Ovary (tissue), 9 donors: ENCODE results near the gene NXPH3. TPM values are rescaled to one million over a fixed set of nuclear protein-coding genes. Genes with fewer than 3 reads are reported as not detected.

ENCODE experiments used
- DNase-seq, 5 donors: peaks; one replicate each; pipeline ENCODE4 v3.0.0-alpha.2; 2019 to 2020
- H3K27ac ChIP-seq, 2 donors: fragments of 200-600 bp; one replicate each; pipeline versions ENCODE4 v1.5.1 to v1.8.0; 2019 to 2022
- H3K27me3 ChIP-seq: fragments of 200-600 bp; one replicate; pipeline ENCODE4 v1.8.0; 2022
- H3K36me3 ChIP-seq: fragments of 200-600 bp; sonication (generic); one replicate; pipeline ENCODE4 v1.5.1; 2019
- H3K4me1 ChIP-seq: one replicate; pipeline ENCODE4 v1.8.1; 2013; ENCODE audit warnings: mild to moderate bottlenecking, moderate library complexity; ENCODE audit not compliant: insufficient read depth
- H3K4me3 ChIP-seq: fragments of 200-600 bp; sonication (generic); one replicate; pipeline ENCODE4 v1.5.1; 2017
- H3K9me3 ChIP-seq, 2 donors: fragments of 200-600 bp in 1 of 2; sonication (generic) in 1 of 2; one replicate each; pipeline versions ENCODE4 v1.5.1 to v1.8.1; 2013 to 2019; ENCODE audit warnings: mild to moderate bottlenecking in 1 of 2, moderate library complexity in 1 of 2
- EP300 ChIP-seq: sonication (generic); formaldehyde crosslinking; IDR thresholded peaks from one replicate; pipeline ENCODE4 v1.6.1; 2017; ENCODE audit warnings: antibody characterized with exemption
- POLR2A ChIP-seq: fragments of 450-650 bp; IDR thresholded peaks from one replicate; pipeline ENCODE4 v1.6.1; 2017; ENCODE audit warnings: antibody characterized with exemption, mild to moderate bottlenecking, moderate library complexity
- WGBS, 3 donors: extraction: QIAGEN DNeasy Blood & Tissue Kit in 1 of 3; methylation state at CpG; one replicate each; pipeline versions ENCODE4 v1.1.5 to v1.1.7; 2013 to 2017; 5-methylcytosine and 5-hydroxymethylcytosine counted together
- intact Hi-C, 4 donors: fragments of 100-400 bp; cut with DNase I; formaldehyde crosslinking; loops; one replicate each; pipeline versions ENCODE4 v1.11.0 to v1.15.1; 2022 to 2023
- polyA plus RNA-seq, 2 donors: library from polyadenylated mRNA; stranded (reverse); fragments of 200-250 nt in 1 of 2; fragments of 350-450 nt in 1 of 2; fragmentation: Illumina TruSeq in 1 of 2; extraction: RNeasy Lipid Tissue Mini Kit (QIAGEN cat#74804) in 1 of 2; gene quantifications; one replicate each; pipeline ENCODE4 v1.2.3, GENCODE V29; 2013 to 2014
- total RNA-seq, 7 donors: library from RNA; depleted of rRNA in 2 of 7; stranded (reverse); fragments of >200 nt in 2 of 7; fragmentation: NEBNext Ultra II Directional in 3 of 7; extraction: Animal tissue kit (Norgen Biotek cat#: 25700) in 3 of 7; gene quantifications; one replicate each; pipeline versions ENCODE4 v1.1.0 to v1.2.4, GENCODE V29; 2016 to 2023
- TF ChIP-seq, protein P1 (sequence below), 3 donors: fragments of 450-650 bp in 2 of 3; fragments of 200-600 bp in 1 of 3; IDR thresholded peaks; one replicate each; pipeline versions ENCODE4 v1.5.1 to v1.8.0; 2016 to 2022; ENCODE audit warnings: antibody characterized with exemption in 3 of 3, mild to moderate bottlenecking in 1 of 3
- donor health status: DM: no; HTN: no; CAD: no; lungs with moderate emphysema.
- donor health status: DM: no; HTN: no; CAD: no.
- donor health status: Bipolar disorder and iron deficiency.
- donor health status: DM: yes; HTN: yes; CAD: no.
- donor health status: DM: no; HTN: no; CAD: no.
- donor health status: DM: yes; HTN: yes; CAD: no.

The NXPH3 gene
- total and polyA plus RNA-seq, 9 donors = 1.2 to 26.0 (median 10.7) TPM

DNA sequence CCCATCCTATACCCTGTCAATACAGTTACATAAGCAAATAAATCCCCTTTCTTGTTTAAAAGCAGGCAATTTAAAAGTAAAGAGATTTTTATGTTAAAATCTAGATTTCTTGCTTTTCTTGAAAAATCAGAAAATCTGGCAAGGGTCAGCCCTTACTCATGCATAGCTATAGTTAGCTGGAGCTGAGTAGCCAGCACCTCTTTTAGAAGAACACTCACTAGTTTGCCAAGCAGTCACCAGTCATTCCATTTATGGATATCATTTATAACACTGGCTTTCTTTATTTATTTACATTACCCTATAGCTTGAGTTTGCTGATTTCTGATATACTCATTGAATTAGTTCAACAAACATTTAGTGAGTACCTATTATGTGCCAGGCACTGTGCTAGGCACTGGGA is 45.7 kb downstream of the NXPH3 start:
- no peak for DNase-seq
- Histone ChIP-seq H3K27me3 (no peaks in the 10 kb centered on the region), H3K9me3 (no peaks in the 10 kb centered on the region), H3K4me3 (no peak overlapping the region), H3K4me1 (peaks cover 6% of the 10 kb centered on the region), H3K27ac (no peak overlapping the region), H3K36me3 (no peaks in the 10 kb centered on the region)
- no peak for TF ChIP-seq EP300
- TF ChIP-seq, protein P1, sequence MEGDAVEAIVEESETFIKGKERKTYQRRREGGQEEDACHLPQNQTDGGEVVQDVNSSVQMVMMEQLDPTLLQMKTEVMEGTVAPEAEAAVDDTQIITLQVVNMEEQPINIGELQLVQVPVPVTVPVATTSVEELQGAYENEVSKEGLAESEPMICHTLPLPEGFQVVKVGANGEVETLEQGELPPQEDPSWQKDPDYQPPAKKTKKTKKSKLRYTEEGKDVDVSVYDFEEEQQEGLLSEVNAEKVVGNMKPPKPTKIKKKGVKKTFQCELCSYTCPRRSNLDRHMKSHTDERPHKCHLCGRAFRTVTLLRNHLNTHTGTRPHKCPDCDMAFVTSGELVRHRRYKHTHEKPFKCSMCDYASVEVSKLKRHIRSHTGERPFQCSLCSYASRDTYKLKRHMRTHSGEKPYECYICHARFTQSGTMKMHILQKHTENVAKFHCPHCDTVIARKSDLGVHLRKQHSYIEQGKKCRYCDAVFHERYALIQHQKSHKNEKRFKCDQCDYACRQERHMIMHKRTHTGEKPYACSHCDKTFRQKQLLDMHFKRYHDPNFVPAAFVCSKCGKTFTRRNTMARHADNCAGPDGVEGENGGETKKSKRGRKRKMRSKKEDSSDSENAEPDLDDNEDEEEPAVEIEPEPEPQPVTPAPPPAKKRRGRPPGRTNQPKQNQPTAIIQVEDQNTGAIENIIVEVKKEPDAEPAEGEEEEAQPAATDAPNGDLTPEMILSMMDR (IDR thresholded peaks at IDR 0.05) = no peak
- no peak for TF ChIP-seq POLR2A
- intact Hi-C loops = no loop called here

DNA sequence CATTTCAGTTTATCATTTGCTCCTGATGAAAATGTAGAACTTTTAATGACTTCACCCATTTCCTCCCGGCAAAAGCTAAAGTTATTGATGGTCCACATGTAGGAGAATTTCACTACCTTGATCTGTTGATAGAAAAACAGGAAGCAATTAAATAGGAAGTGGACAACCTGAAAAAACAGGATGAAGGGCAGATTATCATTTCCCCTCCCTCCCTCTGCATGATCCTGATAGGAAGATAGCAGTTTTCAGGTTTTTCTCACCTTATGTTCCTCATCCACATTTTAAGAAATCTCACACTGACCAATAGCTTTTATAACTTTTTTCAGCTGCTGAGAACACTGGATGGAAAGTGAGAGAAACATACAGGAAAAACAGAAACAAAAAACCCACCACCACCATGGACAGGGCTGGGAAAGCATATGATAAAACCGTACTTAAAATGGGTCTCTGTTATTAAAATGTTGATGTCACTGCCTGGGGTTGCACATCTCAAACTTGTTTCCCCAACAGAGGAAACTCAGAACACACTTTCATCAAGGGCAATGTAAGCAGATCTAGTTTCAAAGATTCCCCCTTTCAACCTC is 46.4 kb downstream of the NXPH3 start:
- Histone ChIP-seq H3K27me3 (no peaks in the 10 kb centered on the region), H3K9me3 (no peaks in the 10 kb centered on the region), H3K4me1 (peaks cover 6% of the 10 kb centered on the region), H3K36me3 (no peaks in the 10 kb centered on the region), H3K4me3 (no peak overlapping the region), H3K27ac (no peak overlapping the region)
- intact Hi-C loops = no loop called here
- TF ChIP-seq EP300 = no peak
- TF ChIP-seq, protein P1 (IDR thresholded peaks at IDR 0.05) = no peak
- no peak for TF ChIP-seq POLR2A
- DNase-seq = no peak
- 59 to 70% (median 60%) methylated on average over 2 of the region's 2 CpGs for WGBS, 3 donors

DNA sequence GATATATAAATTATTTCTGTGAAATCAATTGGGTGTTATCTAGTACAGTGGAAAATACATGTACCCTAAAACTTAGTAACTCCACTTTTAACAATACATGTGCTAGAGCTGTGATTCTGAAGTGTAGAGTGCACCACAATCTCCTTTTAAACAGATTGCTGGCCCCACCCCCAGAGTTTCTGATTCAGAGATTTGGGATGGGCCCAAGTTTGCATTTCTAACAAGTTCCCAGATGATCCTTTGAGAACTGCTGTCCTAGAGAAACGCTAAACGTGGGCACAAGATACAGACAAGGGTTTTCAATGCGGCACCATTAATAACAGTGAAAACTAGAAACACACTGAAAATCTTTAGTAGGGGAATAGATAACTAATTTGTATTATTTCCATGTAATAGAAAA is 49.2 kb downstream of the NXPH3 start:
- Histone ChIP-seq H3K4me3 (no peak overlapping the region), H3K27me3 (no peaks in the 10 kb centered on the region), H3K36me3 (no peaks in the 10 kb centered on the region), H3K4me1 (peaks cover 4% of the 10 kb centered on the region), H3K27ac (no peak overlapping the region), H3K9me3 (no peaks in the 10 kb centered on the region)
- intact Hi-C loops = no loop called here
- TF ChIP-seq, protein P1 (IDR thresholded peaks at IDR 0.05) = no peak
- TF ChIP-seq POLR2A (no peak), EP300 (no peak)
- 24 to 33% (median 33%) methylated on average over 3 of the region's 3 CpGs for WGBS, 3 donors
- no peak for DNase-seq

GRCh38 chr17:49629447-49629846 is 53.8 kb downstream of the NXPH3 start:
- TF ChIP-seq, protein P1 (IDR thresholded peaks at IDR 0.05) = no peak
- TF ChIP-seq EP300 (no peak), POLR2A (no peak)
- Histone ChIP-seq H3K27ac (peak overlapping the region in 1 of 2 donors; percentile 11), H3K36me3 (no peaks in the 10 kb centered on the region), H3K4me1 (peaks cover 6% of the 10 kb centered on the region), H3K9me3 (no peaks in the 10 kb centered on the region), H3K27me3 (no peaks in the 10 kb centered on the region), H3K4me3 (no peak overlapping the region)
- no peak for DNase-seq
- intact Hi-C loops = no loop called here
